ENCODE data around the gene IGF1R. TPM values are rescaled to one million over a fixed set of nuclear protein-coding genes. Genes with fewer than 3 reads are reported as not detected.

Gene IGF1R
- total RNA-seq, 1 experiment from 2014 or later = 125 TPM

DNA sequence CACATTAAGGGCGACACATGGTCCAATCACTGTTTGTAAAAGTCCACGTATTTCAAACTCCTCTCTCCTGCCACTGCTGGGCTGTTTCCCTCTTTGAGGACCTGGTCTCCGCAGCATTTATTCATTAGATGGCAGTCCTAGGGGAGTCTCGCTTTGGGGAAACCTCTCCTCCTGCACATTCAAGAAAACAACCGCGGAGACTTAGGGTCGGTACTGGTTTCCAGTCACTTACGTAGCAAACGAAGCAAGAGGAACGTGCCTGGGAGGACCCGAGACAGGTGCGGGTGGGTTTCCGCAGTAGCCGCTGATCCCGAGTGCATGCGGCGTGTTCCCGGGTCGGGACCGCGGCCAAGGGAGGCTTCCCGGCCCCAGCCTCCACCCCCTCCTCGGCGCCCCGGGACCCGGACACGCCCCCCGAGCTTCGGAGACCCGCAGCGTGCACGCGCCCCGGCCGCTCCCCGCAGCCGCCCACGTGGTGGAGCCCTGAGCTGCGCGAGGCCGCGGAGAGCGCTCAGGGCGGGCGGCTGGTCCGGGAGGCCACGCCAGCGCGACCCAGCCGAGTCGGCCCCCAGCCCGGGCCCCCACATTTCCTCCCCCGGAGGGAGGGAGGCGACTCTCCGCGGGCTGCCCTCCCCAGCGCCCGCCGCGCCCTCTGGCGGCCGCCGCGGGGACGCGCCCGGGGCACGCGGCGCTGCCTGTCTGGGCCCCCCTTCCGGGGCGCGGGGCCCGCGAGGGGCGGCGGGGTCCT, 1.1 kb upstream of the IGF1R start (continued):
- no peak for TF ChIP-seq ZNF512 (CRISPR knock-in tag; IDR thresholded peaks at IDR 0.05; ENCODE audit: borderline replicate concordance)
- TF ChIP-seq ZBTB21 (CRISPR knock-in tag; IDR thresholded peaks at IDR 0.05; ENCODE audit: borderline replicate concordance) = 0 out of 2 replicates have a peak, but pooled peaks have one; percentile 24
- TF ChIP-seq ZBTB43 (CRISPR knock-in tag; IDR thresholded peaks at IDR 0.05) = peak; percentile 44
- TF ChIP-seq JUN (CRISPR knock-in tag; IDR thresholded peaks at IDR 0.05) = 0 out of 2 replicates have a peak, but pooled peaks have one; percentile 54
- TF ChIP-seq, protein P1, sequence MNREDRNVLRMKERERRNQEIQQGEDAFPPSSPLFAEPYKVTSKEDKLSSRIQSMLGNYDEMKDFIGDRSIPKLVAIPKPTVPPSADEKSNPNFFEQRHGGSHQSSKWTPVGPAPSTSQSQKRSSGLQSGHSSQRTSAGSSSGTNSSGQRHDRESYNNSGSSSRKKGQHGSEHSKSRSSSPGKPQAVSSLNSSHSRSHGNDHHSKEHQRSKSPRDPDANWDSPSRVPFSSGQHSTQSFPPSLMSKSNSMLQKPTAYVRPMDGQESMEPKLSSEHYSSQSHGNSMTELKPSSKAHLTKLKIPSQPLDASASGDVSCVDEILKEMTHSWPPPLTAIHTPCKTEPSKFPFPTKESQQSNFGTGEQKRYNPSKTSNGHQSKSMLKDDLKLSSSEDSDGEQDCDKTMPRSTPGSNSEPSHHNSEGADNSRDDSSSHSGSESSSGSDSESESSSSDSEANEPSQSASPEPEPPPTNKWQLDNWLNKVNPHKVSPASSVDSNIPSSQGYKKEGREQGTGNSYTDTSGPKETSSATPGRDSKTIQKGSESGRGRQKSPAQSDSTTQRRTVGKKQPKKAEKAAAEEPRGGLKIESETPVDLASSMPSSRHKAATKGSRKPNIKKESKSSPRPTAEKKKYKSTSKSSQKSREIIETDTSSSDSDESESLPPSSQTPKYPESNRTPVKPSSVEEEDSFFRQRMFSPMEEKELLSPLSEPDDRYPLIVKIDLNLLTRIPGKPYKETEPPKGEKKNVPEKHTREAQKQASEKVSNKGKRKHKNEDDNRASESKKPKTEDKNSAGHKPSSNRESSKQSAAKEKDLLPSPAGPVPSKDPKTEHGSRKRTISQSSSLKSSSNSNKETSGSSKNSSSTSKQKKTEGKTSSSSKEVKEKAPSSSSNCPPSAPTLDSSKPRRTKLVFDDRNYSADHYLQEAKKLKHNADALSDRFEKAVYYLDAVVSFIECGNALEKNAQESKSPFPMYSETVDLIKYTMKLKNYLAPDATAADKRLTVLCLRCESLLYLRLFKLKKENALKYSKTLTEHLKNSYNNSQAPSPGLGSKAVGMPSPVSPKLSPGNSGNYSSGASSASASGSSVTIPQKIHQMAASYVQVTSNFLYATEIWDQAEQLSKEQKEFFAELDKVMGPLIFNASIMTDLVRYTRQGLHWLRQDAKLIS (CRISPR knock-in tag; IDR thresholded peaks at IDR 0.05; ENCODE audit: borderline replicate concordance) = no peak
- no peak for TF ChIP-seq NFYB (CRISPR knock-in tag; conservative IDR thresholded peaks at IDR 0.05; ENCODE audit: low read depth)
- 0 out of 2 replicates have a peak, but pooled peaks have one; percentile 44 for TF ChIP-seq E2F1 (CRISPR knock-in tag; IDR thresholded peaks at IDR 0.05)
- TF ChIP-seq, protein P2, sequence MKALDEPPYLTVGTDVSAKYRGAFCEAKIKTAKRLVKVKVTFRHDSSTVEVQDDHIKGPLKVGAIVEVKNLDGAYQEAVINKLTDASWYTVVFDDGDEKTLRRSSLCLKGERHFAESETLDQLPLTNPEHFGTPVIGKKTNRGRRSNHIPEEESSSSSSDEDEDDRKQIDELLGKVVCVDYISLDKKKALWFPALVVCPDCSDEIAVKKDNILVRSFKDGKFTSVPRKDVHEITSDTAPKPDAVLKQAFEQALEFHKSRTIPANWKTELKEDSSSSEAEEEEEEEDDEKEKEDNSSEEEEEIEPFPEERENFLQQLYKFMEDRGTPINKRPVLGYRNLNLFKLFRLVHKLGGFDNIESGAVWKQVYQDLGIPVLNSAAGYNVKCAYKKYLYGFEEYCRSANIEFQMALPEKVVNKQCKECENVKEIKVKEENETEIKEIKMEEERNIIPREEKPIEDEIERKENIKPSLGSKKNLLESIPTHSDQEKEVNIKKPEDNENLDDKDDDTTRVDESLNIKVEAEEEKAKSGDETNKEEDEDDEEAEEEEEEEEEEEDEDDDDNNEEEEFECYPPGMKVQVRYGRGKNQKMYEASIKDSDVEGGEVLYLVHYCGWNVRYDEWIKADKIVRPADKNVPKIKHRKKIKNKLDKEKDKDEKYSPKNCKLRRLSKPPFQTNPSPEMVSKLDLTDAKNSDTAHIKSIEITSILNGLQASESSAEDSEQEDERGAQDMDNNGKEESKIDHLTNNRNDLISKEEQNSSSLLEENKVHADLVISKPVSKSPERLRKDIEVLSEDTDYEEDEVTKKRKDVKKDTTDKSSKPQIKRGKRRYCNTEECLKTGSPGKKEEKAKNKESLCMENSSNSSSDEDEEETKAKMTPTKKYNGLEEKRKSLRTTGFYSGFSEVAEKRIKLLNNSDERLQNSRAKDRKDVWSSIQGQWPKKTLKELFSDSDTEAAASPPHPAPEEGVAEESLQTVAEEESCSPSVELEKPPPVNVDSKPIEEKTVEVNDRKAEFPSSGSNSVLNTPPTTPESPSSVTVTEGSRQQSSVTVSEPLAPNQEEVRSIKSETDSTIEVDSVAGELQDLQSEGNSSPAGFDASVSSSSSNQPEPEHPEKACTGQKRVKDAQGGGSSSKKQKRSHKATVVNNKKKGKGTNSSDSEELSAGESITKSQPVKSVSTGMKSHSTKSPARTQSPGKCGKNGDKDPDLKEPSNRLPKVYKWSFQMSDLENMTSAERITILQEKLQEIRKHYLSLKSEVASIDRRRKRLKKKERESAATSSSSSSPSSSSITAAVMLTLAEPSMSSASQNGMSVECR (CRISPR knock-in tag; IDR thresholded peaks at IDR 0.05; ENCODE audit: borderline replicate concordance) = peak; percentile 70; the same call in 1 of the 2 replicates
- peak; percentile 71 for TF ChIP-seq RELA (CRISPR knock-in tag; IDR thresholded peaks at IDR 0.05; ENCODE audit: borderline replicate concordance)
- 0 out of 2 replicates have a peak, but pooled peaks have one; percentile 18 for TF ChIP-seq ZNF416 (CRISPR knock-in tag; IDR thresholded peaks at IDR 0.05)
- peak; percentile 67 for TF ChIP-seq CREM (CRISPR knock-in tag; IDR thresholded peaks at IDR 0.05)
- no peak for TF ChIP-seq KAT7 (CRISPR knock-in tag; IDR thresholded peaks at IDR 0.05; ENCODE audit: borderline replicate concordance)
- TF ChIP-seq, protein P3, sequence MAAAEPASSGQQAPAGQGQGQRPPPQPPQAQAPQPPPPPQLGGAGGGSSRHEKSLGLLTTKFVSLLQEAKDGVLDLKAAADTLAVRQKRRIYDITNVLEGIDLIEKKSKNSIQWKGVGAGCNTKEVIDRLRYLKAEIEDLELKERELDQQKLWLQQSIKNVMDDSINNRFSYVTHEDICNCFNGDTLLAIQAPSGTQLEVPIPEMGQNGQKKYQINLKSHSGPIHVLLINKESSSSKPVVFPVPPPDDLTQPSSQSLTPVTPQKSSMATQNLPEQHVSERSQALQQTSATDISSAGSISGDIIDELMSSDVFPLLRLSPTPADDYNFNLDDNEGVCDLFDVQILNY (CRISPR knock-in tag; IDR thresholded peaks at IDR 0.05) = peak; percentile 86
- TF ChIP-seq, protein P4, sequence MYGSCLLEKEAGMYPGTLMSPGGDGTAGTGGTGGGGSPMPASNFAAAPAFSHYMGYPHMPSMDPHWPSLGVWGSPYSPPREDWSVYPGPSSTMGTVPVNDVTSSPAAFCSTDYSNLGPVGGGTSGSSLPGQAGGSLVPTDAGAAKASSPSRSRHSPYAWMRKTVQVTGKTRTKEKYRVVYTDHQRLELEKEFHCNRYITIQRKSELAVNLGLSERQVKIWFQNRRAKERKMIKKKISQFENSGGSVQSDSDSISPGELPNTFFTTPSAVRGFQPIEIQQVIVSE (CRISPR knock-in tag; IDR thresholded peaks at IDR 0.05; ENCODE audit: borderline replicate concordance) = no peak
- no peak for TF ChIP-seq NFE2L1 (CRISPR knock-in tag; IDR thresholded peaks at IDR 0.05)
- peak; percentile 36 for TF ChIP-seq GABPB1 (CRISPR knock-in tag; IDR thresholded peaks at IDR 0.05)
- no peak for TF ChIP-seq SMAD4 (CRISPR knock-in tag; IDR thresholded peaks at IDR 0.05)
- no peak for TF ChIP-seq IRF2 (CRISPR knock-in tag; IDR thresholded peaks at IDR 0.05; ENCODE audit: borderline replicate concordance, low read depth)
- TF ChIP-seq HMGA2 (CRISPR knock-in tag; IDR thresholded peaks at IDR 0.05) = no peak
- TF ChIP-seq TP53 (CRISPR knock-in tag; IDR thresholded peaks at IDR 0.05) = peak; percentile 78
- TF ChIP-seq, protein P5, sequence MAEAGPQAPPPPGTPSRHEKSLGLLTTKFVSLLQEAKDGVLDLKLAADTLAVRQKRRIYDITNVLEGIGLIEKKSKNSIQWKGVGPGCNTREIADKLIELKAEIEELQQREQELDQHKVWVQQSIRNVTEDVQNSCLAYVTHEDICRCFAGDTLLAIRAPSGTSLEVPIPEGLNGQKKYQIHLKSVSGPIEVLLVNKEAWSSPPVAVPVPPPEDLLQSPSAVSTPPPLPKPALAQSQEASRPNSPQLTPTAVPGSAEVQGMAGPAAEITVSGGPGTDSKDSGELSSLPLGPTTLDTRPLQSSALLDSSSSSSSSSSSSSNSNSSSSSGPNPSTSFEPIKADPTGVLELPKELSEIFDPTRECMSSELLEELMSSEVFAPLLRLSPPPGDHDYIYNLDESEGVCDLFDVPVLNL (CRISPR knock-in tag; IDR thresholded peaks at IDR 0.05; ENCODE audit: borderline replicate concordance, low read depth) = peak; percentile 49; the same call in 1 of the 2 replicates

Data from WTC11 (cell line).